Peyer's patch (tissue), 4 donors: ENCODE measurements around the gene FGGY. TPM values are rescaled to one million over a fixed set of nuclear protein-coding genes. Genes with fewer than 3 reads are reported as not detected.

Experiments
- DNase-seq, 3 donors: peaks; one replicate each; pipeline ENCODE4 v3.0.0-alpha.2; 2017 to 2019
- H3K27ac ChIP-seq, 4 donors: fragments of 200-600 bp; sonication (generic); one replicate each; pipeline ENCODE4 v1.5.1; 2016 to 2019
- H3K27me3 ChIP-seq, 2 donors: fragments of 200-600 bp; sonication (generic); one replicate each; pipeline ENCODE4 v1.5.1; 2019
- H3K36me3 ChIP-seq, 3 donors: fragments of 200-600 bp; sonication (generic); one replicate each; pipeline ENCODE4 v1.5.1; 2016 to 2019
- H3K4me1 ChIP-seq, 4 donors: fragments of 200-600 bp; sonication (generic); one replicate each; pipeline ENCODE4 v1.5.1; 2016 to 2019
- H3K4me3 ChIP-seq, 4 donors: fragments of 200-600 bp; sonication (generic); 1 replicate in 3 of 4; 2 replicates in 1 of 4; pipeline ENCODE4 v1.5.1; 2016 to 2019; ENCODE audit warnings: mild to moderate bottlenecking in 1 of 4
- H3K9me3 ChIP-seq, 4 donors: fragments of 200-600 bp; sonication (generic); one replicate each; pipeline ENCODE4 v1.5.1; 2016 to 2019; ENCODE audit warnings: mild to moderate bottlenecking in 1 of 4
- POLR2A ChIP-seq, 2 donors: fragments of 450-650 bp; IDR thresholded peaks; one replicate each; pipeline ENCODE4 v1.5.1; 2017; ENCODE audit warnings: antibody characterized with exemption in 2 of 2, mild to moderate bottlenecking in 2 of 2, moderate library complexity in 2 of 2
- total RNA-seq, 4 donors: library from RNA; depleted of rRNA; stranded (reverse); fragments of >200 nt; gene quantifications; one replicate each; pipeline ENCODE4 v1.1.0, GENCODE V29; 2016
- TF ChIP-seq, protein P1 (sequence below), 6 experiments: fragments of 450-650 bp in 4 of 6; fragments of 200-600 bp in 2 of 6; sonication (generic) in 1 of 6; IDR thresholded peaks; one replicate each; pipeline ENCODE4 v1.5.1; 2017 to 2019; ENCODE audit warnings: antibody characterized with exemption in 6 of 6, mild to moderate bottlenecking in 3 of 6, moderate library complexity in 1 of 6

FGGY gene
- total RNA-seq, 4 donors from 2014 or later: 18.9 to 102 (median 33.6) TPM

DNA sequence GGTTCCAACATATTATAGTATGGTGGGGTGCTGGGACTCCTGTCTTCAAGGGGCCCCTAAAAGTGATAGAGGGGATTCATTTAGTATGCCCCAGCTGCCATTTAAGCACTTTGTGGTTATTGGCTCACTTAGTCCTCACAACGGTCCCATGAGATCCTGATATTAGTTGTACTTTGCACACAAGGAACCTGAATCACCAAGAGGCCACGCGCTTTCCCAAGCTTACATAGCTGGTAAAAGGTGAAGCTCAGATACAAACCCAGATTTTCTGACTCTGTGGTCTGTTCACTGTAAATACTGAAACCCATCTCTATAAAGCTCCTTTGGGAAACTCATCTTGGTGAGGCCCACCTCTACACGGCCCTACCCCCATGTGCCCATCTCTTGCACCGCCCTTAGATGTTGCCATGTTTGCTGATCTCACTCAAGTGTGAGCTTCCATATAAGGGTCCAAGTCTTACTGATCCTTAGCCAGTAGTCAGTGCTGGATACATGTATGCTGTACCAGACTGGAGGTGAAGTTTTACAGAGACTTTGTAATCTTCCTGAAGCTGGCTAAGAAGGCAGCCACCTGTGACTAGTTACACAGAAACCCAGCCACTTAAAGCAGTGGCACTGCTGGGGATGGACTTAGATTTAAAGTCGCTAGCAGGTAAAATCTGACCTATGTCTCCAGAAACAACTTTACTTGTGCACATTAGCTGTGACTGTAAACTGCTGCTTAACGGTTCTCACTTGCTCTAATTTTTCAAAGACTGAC, 393.5 kb downstream of the FGGY start:
- H3K27ac ChIP-seq: no peak overlapping the region
- no peaks in the 10 kb centered on the region for H3K27me3 ChIP-seq
- no peak overlapping the region for H3K4me3 ChIP-seq
- TF ChIP-seq POLR2A (IDR thresholded peaks at IDR 0.05): no peak
- TF ChIP-seq, protein P1, sequence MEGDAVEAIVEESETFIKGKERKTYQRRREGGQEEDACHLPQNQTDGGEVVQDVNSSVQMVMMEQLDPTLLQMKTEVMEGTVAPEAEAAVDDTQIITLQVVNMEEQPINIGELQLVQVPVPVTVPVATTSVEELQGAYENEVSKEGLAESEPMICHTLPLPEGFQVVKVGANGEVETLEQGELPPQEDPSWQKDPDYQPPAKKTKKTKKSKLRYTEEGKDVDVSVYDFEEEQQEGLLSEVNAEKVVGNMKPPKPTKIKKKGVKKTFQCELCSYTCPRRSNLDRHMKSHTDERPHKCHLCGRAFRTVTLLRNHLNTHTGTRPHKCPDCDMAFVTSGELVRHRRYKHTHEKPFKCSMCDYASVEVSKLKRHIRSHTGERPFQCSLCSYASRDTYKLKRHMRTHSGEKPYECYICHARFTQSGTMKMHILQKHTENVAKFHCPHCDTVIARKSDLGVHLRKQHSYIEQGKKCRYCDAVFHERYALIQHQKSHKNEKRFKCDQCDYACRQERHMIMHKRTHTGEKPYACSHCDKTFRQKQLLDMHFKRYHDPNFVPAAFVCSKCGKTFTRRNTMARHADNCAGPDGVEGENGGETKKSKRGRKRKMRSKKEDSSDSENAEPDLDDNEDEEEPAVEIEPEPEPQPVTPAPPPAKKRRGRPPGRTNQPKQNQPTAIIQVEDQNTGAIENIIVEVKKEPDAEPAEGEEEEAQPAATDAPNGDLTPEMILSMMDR (IDR thresholded peaks at IDR 0.05): no peak
- H3K36me3 ChIP-seq: no peaks in the 10 kb centered on the region
- no peaks in the 10 kb centered on the region for H3K9me3 ChIP-seq
- DNase-seq: no peak
- no peaks in the 10 kb centered on the region for H3K4me1 ChIP-seq

DNA sequence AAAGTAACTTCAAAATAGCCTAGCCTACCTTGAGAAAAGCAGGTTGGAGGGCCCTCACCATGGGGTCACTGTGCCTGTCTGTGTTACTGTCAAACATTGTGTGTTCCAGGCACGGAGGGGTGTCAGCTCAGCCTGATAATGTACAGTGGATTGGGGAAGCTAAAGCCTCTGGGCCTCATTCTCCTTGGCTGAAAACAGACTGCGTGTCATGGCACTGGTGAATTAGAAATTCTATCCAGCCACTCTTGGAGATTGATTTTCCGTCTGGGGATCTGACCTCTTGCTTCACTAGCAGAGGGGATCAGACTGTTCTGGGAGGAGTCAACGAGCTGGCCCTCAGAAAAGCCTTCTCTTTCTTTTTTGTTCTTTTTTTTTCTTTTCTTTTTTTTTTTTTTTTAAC, 394.4 kb downstream of the FGGY start:
- Histone ChIP-seq H3K27ac (no peak overlapping the region), H3K4me1 (no peaks in the 10 kb centered on the region), H3K9me3 (no peaks in the 10 kb centered on the region), H3K36me3 (no peaks in the 10 kb centered on the region), H3K4me3 (no peak overlapping the region), H3K27me3 (no peaks in the 10 kb centered on the region)
- no peak for DNase-seq
- TF ChIP-seq, protein P1 (IDR thresholded peaks at IDR 0.05): no peak
- no peak for TF ChIP-seq POLR2A (IDR thresholded peaks at IDR 0.05)

DNA sequence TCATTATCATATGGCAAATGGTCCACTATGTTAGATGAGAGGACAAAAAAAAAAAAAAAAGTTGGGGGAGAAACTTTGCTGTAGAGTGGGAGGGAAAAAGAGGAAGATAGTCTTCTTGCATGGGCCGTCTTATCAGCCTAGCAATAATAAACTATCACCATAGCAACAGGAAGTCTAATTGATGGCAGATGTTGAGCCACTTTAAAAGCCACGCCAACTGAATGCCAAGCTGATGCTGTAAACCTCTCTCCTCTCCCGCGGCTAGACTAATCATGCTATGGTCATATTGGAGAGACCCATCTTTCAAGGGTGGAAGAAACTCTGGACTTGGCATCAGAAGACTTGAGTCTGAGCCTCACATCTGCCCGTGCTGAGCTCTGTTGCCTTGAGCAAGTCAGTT, 395.7 kb downstream of the FGGY start:
- H3K4me3 ChIP-seq: no peak overlapping the region
- TF ChIP-seq, protein P1 (IDR thresholded peaks at IDR 0.05): no peak
- TF ChIP-seq POLR2A (IDR thresholded peaks at IDR 0.05): no peak
- no peaks in the 10 kb centered on the region for H3K27me3 ChIP-seq
- H3K4me1 ChIP-seq: no peaks in the 10 kb centered on the region
- H3K27ac ChIP-seq: no peak overlapping the region
- no peaks in the 10 kb centered on the region for H3K36me3 ChIP-seq
- no peaks in the 10 kb centered on the region for H3K9me3 ChIP-seq
- no peak for DNase-seq

DNA sequence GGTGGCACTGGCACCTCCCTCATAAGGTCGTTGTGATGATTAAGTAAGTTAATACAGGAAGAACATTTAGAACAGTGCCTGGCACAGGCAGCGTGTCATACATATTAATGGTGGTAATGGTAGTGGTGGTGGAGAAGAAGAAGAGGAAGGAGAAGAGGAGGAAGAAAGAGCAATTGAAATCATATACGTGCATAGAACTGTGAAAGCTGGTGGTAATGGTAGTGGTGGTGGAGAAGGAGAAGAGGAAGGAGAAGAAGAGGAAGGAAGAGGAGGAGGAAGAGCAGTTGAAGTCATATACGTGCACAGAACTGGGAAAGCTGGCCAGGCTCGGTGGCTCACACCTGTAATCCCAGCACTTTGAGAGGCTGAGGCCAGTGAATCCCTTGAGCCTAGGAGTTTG, 396.5 kb downstream of the FGGY start:
- H3K4me1 ChIP-seq: no peaks in the 10 kb centered on the region
- no peak for TF ChIP-seq POLR2A (IDR thresholded peaks at IDR 0.05)
- TF ChIP-seq, protein P1 (IDR thresholded peaks at IDR 0.05): no peak
- no peak overlapping the region for H3K27ac ChIP-seq

DNA sequence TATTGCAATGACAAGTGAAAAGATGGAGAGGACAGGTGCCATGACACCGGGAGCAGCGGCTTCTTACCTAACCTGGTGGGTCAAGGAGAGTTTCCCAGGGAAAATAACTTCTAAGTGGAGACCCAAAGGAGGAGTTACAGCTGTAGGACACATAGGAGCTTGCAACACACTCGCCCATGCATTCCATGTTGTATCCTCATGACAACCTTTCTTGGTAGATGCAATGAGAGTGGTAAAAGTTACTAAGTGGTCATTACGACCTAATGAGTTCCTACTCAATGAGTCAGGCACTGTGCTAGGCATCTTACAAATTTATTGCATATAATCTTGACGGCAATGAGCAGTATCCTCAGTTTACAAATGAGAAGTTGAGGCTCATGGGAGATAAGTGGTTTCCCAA, 398.4 kb downstream of the FGGY start:
- H3K27me3 ChIP-seq: no peaks in the 10 kb centered on the region
- H3K9me3 ChIP-seq: no peaks in the 10 kb centered on the region

More for the DNA sequence above, 396.5 kb downstream of the FGGY start:
- Histone ChIP-seq H3K27me3 (no peaks in the 10 kb centered on the region), H3K9me3 (no peaks in the 10 kb centered on the region), H3K36me3 (no peaks in the 10 kb centered on the region), H3K4me3 (no peak overlapping the region)
- DNase-seq: no peak

More for the DNA sequence above, 398.4 kb downstream of the FGGY start:
- DNase-seq: no peak
- H3K27ac ChIP-seq: no peak overlapping the region
- TF ChIP-seq POLR2A (IDR thresholded peaks at IDR 0.05): no peak
- TF ChIP-seq, protein P1 (IDR thresholded peaks at IDR 0.05): no peak
- no peaks in the 10 kb centered on the region for H3K4me1 ChIP-seq
- H3K36me3 ChIP-seq: no peaks in the 10 kb centered on the region
- no peak overlapping the region for H3K4me3 ChIP-seq
